ENCODE results near the gene LGR6. TPM values are rescaled to one million over a fixed set of nuclear protein-coding genes. Genes with fewer than 3 reads are reported as not detected.

Gene LGR6
- total RNA-seq, 2 experiments from 2014 or later = 0.06 to 0.22 TPM

DNA sequence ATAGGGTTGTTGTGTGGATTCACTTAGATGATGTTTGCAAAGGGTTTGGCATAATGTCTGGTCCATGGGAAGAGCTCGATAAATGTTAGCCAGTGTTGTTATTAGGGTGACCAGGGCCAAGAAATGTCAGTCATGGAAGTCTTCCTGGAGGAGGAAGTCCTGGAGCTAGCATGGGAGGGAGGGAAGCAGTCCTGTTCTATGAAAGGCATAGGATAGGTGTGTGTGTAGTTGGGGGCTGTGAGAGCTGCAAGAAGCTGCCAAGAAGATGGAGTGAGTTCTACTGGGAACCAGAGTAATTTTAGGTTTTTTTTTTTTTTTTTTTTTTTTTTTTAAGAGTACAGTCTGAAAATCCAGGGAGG is 4.7 kb downstream of the LGR6 start:
- Mint-ChIP-seq H3K36me3 (no peaks in the 10 kb centered on the region), H3K27me3 (peaks cover 25% of the 10 kb centered on the region), H3K9me3 (no peaks in the 10 kb centered on the region), H3K4me3 (no peak overlapping the region), H3K27ac (no peak overlapping the region), H3K4me1 (peaks cover 20% of the 10 kb centered on the region)
- no peak for DNase-seq

DNA sequence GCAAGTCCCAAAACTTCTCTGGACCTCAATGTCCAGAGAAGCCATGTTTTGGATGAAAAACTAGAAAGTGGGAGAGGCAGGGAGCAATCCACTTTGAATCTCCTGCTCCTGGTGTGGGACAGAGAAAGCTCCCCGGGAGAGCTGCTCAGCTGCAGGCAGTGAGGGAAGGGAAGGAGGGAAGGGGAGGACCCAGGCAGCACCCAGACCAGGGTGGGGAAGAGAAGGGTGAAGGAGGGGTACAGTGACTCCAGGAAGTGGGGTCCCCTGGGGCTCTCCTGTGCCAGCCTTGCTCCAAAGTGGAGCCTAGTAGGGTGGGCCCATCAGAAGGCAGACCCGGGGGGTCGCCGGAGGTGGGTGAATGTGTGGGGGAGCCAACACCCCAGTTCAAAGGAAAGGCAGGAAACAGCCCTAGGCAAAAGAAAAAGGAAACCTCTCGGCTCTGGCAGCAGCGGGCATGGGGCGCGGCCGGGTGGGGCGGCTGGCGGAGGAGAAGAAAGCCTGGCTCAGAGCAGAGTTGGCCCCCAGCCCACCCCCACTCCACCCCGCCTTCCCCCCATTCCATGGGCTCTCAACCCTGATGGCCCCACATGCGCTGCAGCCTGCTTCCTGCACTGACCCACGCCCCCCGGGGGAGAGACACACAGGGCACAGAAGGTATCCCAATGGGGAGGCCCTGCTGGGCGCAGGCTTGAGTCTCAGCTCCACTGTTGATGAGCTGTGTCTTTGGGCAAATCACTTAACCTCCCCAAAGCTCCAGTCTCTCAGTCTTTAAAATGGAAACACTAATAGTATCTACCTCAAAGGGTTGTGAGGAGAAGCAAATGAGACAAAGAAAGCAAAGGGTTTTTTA is 5.7 kb downstream of the LGR6 start:
- no peak overlapping the region for H3K27ac Mint-ChIP-seq
- H3K4me1 Mint-ChIP-seq = peaks cover 18% of the 10 kb centered on the region
- H3K36me3 Mint-ChIP-seq = no peaks in the 10 kb centered on the region
- DNase-seq = no peak
- no peak overlapping the region for H3K4me3 Mint-ChIP-seq
- no peaks in the 10 kb centered on the region for H3K9me3 Mint-ChIP-seq
- peaks cover 19% of the 10 kb centered on the region for H3K27me3 Mint-ChIP-seq

- H3K27me3 Mint-ChIP-seq = peaks cover 10% of the 10 kb centered on the region
- H3K9me3 Mint-ChIP-seq = no peaks in the 10 kb centered on the region
- no peak for DNase-seq
- H3K4me3 Mint-ChIP-seq = no peak overlapping the region
- peaks cover 18% of the 10 kb centered on the region for H3K4me1 Mint-ChIP-seq
- no peak overlapping the region for H3K27ac Mint-ChIP-seq
- H3K36me3 Mint-ChIP-seq = no peaks in the 10 kb centered on the region
These were observed 6.5 kb downstream of the LGR6 start for GRCh38 chr1:202200112-202200548.

DNA sequence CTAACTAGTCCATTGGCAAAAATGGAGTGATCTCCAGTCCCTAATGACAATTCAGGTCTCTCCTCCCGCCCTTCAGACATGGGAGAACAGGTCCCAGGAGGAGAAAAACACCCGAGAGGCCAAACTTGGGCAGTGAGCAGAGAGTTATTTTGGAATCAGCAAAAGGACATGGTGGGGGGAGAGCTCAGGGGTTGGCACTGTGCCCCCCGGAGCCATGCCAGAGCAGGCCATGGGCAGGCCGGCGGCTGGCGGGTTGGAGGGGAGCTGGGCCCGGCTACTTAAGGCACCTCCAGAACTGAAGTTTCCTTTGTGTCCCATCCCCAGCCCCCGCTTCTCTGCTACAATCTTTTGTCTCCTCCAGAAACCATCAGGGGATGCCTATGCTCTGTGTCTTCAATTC is 7.1 kb downstream of the LGR6 start:
- Mint-ChIP-seq H3K4me3 (no peak overlapping the region), H3K9me3 (no peaks in the 10 kb centered on the region)

DNA sequence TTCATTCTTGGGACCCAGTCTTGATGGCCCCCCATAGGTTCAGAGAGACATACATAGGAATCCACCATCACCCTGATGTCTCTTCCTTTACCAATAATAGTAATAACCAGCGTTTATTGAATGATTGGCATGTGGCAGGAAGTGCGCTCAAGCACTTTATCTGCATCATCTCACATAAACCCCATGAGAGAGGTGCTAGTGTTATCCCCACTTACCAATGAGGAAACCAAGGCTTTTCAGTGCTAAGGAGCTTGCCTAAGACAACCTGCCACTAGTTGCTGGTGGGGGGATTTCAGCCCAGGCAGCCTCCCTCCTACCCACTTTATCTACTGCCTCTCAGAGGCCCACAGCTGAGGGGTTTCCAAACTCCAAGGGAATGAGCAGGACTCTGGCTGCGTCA is 7.7 kb downstream of the LGR6 start:
- no peak for DNase-seq
- Mint-ChIP-seq H3K27me3 (no peaks in the 10 kb centered on the region), H3K9me3 (no peaks in the 10 kb centered on the region), H3K36me3 (no peaks in the 10 kb centered on the region), H3K27ac (no peak overlapping the region), H3K4me3 (no peak overlapping the region), H3K4me1 (peaks cover 18% of the 10 kb centered on the region)

More for the DNA sequence above, 7.1 kb downstream of the LGR6 start:
- Mint-ChIP-seq H3K27me3 (peaks cover 5% of the 10 kb centered on the region), H3K36me3 (no peaks in the 10 kb centered on the region), H3K4me1 (peaks cover 18% of the 10 kb centered on the region), H3K27ac (no peak overlapping the region)
- no peak for DNase-seq

DNA sequence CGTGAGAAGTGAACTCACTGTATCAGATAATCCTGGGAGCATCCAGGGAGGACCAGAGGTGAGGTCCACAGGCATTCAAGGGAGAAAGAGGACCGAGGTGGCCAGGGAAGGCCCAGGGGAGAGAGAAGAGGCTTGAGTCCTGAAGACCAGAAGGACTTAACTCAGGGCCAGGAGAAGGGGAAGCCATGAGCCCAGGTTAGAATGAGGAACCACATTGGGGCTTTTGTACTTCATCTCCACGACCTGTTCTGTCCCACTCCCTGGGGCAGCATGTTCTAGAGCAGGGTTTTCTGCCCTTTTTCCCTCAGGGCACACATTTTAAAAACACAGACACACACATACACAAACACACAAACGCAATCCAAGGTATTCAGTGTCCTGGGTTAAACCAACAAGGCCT is 8.4 kb downstream of the LGR6 start:
- no peaks in the 10 kb centered on the region for H3K27me3 Mint-ChIP-seq
- no peak for DNase-seq
- no peaks in the 10 kb centered on the region for H3K36me3 Mint-ChIP-seq
- H3K27ac Mint-ChIP-seq = no peak overlapping the region
- no peak overlapping the region for H3K4me3 Mint-ChIP-seq
- peaks cover 18% of the 10 kb centered on the region for H3K4me1 Mint-ChIP-seq
- H3K9me3 Mint-ChIP-seq = no peaks in the 10 kb centered on the region

DNA sequence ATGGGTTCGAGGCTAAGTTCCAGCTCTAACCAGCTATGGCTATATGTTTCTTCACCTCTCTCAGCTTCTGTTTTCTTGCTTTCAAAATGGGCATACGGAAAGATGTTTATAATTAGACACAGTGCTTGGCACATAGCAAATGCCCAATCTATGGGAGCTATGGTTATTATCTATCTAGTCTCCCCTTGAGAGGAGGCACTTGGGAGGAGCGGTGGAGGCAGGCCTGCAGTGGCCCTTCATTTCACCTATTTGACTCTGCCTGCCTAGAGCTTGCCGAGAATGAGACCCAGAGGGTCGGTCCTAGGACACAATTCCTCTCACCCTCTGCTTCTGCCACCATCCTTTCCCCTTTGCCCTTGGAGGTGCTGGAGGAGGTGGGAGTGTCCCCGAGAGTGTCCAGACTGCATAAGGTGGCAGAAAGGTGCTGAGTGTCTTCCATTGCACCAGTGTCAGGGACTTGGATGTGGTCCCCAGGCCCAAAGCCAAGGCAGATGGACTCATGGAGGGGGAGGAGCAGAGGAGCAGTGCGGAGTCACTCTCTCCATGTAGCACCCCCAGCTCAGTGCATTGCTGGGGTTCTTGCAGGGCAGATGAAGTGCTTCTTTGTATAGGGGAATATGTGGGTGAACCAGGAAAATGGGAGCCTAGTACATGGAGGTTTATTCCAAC is 9.0 kb downstream of the LGR6 start:
- no peaks in the 10 kb centered on the region for H3K9me3 Mint-ChIP-seq

DNA sequence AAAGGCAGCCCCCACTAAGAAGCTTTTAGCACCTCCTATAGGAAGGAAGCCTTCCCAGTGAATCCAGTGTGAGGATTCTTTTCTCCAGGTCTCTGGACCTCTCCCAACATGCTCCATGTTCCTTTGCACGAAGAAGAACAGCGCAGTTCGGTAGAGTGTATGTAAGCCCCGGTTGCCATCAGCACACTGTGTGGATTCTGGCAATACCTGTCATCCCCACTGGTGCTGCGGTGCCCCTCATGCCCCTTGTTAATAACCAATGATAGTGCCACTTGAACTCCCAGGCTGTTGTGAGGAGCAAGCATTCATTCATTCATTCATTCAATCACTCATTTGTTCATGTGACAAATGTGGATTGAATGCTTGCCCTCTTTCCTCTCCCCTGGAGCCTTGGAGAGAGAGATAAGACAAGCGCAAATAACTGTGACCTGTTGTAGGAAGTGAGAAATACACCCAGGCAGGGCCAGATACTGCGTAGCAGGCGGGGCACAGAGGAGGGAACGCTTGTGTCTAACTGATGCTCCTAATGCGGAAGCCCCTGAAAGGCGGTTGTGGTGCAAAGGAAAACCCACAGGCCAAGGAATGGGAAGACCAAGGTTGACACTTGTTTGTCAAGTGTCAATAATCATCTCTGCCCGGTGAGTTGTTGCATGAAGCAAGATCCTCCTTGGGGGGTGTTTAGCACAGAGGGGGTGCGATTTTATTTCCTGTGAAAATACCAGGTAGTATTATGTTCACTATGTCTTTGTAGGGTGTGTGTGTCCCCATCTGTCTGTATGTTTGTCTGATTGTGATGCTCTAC is 9.8 kb downstream of the LGR6 start:
- H3K27ac Mint-ChIP-seq = no peak overlapping the region
- H3K4me3 Mint-ChIP-seq = no peak overlapping the region
- H3K4me1 Mint-ChIP-seq = peaks cover 13% of the 10 kb centered on the region
- H3K36me3 Mint-ChIP-seq = no peaks in the 10 kb centered on the region
- no peaks in the 10 kb centered on the region for H3K9me3 Mint-ChIP-seq
- DNase-seq = no peak
- peaks cover 4% of the 10 kb centered on the region for H3K27me3 Mint-ChIP-seq

More for the DNA sequence above, 9.0 kb downstream of the LGR6 start:
- no peaks in the 10 kb centered on the region for H3K36me3 Mint-ChIP-seq
- no peak for DNase-seq
- H3K4me1 Mint-ChIP-seq = peaks cover 18% of the 10 kb centered on the region
- H3K4me3 Mint-ChIP-seq = no peak overlapping the region
- H3K27me3 Mint-ChIP-seq = no peaks in the 10 kb centered on the region
- H3K27ac Mint-ChIP-seq = no peak overlapping the region

DNA sequence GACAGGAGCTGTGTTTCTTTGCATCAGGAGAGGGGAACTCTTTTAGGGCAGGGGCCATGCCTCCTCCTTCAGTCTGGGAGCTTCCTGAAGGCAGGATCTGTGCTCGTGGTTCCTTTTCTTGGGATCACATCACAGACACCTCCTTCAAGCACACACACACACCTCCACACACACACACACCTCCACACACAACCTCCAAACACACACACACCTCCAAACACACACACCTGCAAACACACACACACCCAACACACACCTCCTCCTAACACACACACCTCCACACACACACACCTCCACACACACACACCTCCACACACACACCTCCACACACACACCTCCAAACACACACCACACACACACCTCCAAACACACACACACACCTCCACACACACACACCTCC is 10.5 kb downstream of the LGR6 start:
- Mint-ChIP-seq H3K9me3 (no peaks in the 10 kb centered on the region), H3K27me3 (peaks cover 4% of the 10 kb centered on the region), H3K27ac (no peak overlapping the region), H3K4me3 (no peak overlapping the region), H3K36me3 (no peaks in the 10 kb centered on the region), H3K4me1 (peaks cover 7% of the 10 kb centered on the region)
- no peak for DNase-seq

DNA sequence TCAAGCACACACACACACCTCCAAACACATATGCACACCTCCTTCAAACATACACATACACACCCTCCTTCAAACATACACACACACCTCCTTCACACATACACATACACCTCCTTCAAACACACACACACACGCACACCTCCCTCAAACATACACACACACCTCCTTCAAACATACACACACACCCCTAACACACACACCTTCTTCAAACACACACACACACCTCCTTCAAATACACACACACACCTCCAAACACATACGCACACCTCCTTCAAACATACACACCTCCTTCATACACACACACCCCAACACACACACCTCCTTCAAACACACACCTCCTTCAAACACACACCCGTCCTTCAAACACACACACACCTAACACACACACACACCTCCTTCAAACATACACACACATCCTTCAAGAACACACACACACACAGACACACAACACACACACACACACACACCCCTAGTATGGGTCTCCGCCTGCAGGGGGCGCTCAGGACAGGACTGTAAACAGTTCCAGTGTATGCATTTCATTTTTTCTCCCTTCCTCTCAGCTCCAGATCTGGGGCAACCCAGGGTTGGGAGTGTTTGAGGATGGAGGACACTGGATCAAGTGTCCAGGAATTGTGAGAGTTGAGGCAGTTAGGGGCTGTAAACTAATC is 12.1 kb downstream of the LGR6 start:
- no peak for DNase-seq
- no peak overlapping the region for H3K27ac Mint-ChIP-seq

DNA sequence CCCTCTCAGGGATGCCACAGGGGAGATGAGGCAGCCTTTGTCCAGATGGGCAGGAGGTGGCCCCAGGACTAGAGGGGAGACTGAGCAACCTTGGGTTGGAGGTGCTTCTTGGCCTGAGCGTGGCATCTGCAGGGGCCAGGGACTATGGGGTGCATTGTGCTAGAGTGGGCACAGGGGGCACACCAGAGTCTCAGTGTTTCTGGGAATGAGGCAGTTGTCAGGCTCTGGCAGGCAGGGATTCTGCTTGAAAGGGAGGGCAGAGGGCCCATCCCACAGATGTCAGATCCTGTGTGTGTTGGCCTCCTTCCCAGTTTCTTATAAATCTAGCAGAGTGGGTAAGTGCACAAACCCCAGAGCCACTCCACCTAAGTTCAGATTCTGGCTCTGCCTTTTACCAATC is 13.7 kb downstream of the LGR6 start:
- DNase-seq = no peak
- Mint-ChIP-seq H3K36me3 (no peaks in the 10 kb centered on the region), H3K4me3 (no peak overlapping the region), H3K27ac (no peak overlapping the region), H3K9me3 (no peaks in the 10 kb centered on the region), H3K4me1 (no peaks in the 10 kb centered on the region), H3K27me3 (peaks cover 9% of the 10 kb centered on the region)

More for the DNA sequence above, 12.1 kb downstream of the LGR6 start:
- Mint-ChIP-seq H3K36me3 (no peaks in the 10 kb centered on the region), H3K4me3 (no peak overlapping the region), H3K9me3 (no peaks in the 10 kb centered on the region), H3K4me1 (no peaks in the 10 kb centered on the region), H3K27me3 (peaks cover 4% of the 10 kb centered on the region)

- H3K4me1 Mint-ChIP-seq = no peaks in the 10 kb centered on the region
- H3K9me3 Mint-ChIP-seq = no peaks in the 10 kb centered on the region
- DNase-seq = no peak
- H3K4me3 Mint-ChIP-seq = no peak overlapping the region
- H3K36me3 Mint-ChIP-seq = no peaks in the 10 kb centered on the region
- H3K27me3 Mint-ChIP-seq = peaks cover 20% of the 10 kb centered on the region
- no peak overlapping the region for H3K27ac Mint-ChIP-seq
These were observed 14.8 kb downstream of the LGR6 start for GRCh38 chr1:202208351-202208857.

DNA sequence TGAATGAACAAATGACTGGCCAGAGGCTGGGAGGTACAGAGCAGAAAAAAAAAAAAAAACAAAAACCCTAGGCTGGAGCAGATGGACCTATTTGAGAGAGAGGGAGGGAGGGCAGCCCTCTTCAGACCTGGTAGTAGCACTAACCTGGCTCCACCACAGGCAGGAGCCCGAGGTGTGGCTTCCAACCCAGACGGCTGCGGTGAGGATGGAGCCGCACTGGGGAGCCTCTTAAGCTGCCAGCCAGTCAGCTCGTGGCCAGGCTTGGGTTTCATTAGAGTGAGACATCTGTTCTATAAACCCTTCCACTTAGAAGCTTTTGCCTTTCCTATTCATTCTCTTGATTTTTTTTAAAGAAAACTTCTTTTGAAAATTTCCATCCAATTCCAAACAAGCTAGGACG is 16.8 kb downstream of the LGR6 start:
- H3K4me3 Mint-ChIP-seq = no peak overlapping the region
- no peak for DNase-seq
- no peaks in the 10 kb centered on the region for H3K36me3 Mint-ChIP-seq
- no peak overlapping the region for H3K27ac Mint-ChIP-seq
- no peaks in the 10 kb centered on the region for H3K9me3 Mint-ChIP-seq
- peaks cover 38% of the 10 kb centered on the region for H3K27me3 Mint-ChIP-seq
- H3K4me1 Mint-ChIP-seq = peaks cover 5% of the 10 kb centered on the region

DNA sequence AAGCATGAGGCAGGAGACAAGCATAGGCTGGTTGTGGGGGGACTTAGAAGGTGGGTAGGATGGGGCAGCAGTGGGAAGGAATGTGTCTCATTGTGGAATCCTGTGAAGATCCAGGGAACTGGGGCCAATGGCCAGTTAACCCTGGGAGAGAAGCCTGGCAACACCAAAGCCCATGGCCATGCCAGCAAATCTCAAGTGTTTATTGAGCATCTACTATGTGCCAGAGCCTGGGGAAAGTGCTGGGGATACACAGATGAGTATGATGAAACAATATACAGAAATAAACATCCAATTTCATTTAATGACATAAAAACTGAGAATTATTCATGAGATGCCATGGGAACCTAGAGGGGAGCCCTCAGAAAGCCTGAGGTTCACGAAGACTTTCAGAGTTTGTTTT is 17.4 kb downstream of the LGR6 start:
- no peak overlapping the region for H3K27ac Mint-ChIP-seq
- H3K27me3 Mint-ChIP-seq = peaks cover 44% of the 10 kb centered on the region
- H3K4me1 Mint-ChIP-seq = peaks cover 5% of the 10 kb centered on the region
- no peaks in the 10 kb centered on the region for H3K36me3 Mint-ChIP-seq
- no peaks in the 10 kb centered on the region for H3K9me3 Mint-ChIP-seq
- H3K4me3 Mint-ChIP-seq = no peak overlapping the region
- no peak for DNase-seq

All from activated naive CD8-positive, alpha-beta T cell treated with anti-CD3 and anti-CD28 coated beads for 36 hours (primary cell).